NCI-H1105 treated with DMSO at 0.1 percent for 48 hours (cell line): ENCODE data around the gene PTPRM.
A peak's percentile ranks its signal among the peaks of the same experiment; 100 is the strongest.

Experiments used
- DNase-seq: peaks from one replicate; lab custom pipeline; 2025; lab: John Stamatoyannopoulos, UW

Gene PTPRM

DNA sequence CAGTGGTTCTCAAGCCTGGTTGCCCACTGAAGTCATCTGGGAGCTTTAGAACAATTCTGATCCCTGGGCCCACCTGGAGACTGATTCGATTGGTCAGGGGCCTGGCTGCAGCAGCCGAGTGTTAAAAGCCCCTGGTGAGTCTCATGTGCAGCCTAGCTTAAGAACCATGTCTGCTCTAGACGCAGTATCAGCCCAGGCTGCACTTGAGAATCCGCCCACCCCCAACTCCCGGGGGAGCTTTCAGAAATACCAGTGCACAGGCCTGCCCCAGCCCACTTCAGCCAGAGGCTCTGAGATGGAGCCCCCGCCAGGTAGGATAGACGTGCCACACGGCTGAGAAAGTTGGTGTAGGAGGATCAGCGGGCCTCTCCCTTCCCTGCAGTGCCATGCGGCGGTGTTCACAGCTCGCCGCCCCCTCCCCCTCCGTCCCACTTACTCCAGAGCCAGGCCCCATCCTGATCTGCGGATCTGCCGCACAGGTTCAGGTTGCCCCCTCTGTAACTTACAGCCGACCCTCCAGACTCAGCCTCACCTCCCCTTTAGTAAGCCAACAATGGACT is 833.2 kb downstream of the PTPRM start:
- no peak for DNase-seq

DNA sequence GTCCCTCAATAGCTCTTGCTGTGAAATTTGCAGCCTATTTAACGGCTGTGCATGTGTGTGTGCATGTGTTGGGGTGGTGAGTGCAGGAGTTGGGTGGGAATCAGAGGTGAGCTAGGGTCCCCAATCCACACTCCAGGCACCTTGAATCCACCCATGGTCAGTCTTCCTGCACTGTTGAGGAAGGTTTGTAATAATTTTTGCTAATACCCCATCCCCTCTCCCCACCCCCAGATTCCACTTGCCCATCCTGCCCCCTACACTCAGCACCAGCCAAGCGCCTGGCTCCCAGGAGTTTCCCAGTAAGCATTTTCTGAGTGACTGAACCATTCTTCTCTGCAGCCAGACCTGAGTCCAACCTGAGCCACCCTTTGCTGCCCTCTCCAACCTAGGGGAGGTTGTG is 833.7 kb downstream of the PTPRM start:
- DNase-seq: no peak

DNA sequence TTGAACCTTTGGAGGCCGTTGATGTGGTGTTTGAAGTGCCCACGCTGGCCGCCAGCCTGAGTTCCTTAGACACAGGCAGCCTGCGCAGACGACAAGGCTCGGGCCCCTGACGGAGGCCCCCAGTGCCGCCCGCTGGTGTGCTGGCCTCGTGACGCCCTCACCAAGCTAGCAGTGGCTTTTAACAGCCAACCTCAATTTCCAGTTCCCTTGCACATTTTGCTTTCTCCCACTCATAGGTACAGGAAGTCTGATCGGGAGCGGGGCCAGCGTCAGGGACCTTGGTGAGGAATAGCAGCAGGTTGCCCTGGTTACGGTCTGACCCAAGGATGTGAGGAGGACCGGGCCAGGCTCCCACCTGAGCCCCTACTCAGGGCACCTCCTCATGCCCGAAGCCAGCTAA is 834.5 kb downstream of the PTPRM start:
- no peak for DNase-seq

DNA sequence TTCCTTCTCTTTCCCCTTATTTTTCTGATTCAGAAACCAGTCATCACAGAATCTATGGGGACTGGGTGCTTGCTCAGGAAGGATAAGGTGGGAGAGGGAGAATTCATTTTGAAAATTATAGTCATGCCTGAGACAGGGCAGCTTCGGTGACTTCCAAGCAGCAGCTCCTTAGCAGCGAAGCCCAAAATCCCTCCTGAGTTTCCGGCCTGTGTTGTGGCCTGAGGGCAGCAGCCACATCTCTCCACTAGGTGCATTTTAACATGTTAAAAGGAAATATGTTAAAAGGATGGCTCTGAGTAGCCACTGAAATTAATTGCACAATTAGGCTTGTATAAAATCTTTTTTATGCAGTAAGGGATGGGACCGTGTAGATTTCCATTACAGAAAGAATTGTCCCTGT is 835.1 kb downstream of the PTPRM start:
- DNase-seq: no peak

DNA sequence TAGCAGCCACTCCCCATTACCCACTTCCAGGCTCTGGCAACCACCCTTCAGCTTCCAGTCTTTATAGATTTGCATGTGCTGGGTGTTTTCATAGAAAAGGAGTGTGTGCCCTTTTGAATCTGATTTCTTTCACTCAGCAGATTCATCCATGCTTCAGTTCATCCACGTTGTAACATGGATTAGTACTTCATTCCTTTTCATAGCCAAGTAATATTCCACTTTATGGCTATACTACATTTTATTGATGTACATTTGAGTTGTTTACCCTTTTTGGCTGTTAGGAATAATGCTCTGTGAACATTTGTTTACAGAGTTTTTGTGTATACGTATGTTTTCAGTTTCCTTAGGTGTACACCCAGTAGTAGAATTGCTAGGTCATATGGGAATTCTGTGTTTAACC is 836.6 kb downstream of the PTPRM start:
- DNase-seq: no peak

DNA sequence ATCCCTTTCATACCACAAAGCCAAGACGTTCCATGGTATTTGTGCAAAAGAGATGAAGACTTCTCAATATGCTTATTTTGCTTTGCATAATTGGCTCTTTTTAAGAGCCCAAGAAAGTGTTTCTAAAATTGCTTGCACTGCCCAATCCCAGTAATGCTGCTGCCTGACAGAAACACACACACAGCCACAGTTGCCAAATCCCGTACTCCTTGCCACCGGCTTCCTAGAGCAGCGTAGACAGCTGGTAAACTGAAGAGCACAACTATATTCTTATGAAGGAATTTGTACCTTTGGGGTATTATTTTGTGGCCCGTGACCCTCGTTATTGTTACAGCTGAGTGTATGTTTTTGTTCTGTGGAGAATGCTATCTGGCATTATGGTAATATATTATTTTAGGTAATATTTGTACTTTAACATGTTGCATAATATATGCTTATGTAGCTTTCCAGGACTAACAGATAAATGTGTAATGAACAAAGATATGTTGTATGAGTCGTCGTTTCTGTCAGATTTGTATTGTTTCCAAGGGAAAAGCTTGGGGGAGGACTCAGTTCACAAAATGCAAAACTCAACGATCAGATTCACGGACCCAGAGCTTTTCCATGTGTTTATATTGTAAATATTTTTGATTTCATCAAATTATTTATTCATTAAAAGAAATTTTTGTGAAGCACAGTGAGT is 839.2 kb downstream of the PTPRM start:
- no peak for DNase-seq

DNA sequence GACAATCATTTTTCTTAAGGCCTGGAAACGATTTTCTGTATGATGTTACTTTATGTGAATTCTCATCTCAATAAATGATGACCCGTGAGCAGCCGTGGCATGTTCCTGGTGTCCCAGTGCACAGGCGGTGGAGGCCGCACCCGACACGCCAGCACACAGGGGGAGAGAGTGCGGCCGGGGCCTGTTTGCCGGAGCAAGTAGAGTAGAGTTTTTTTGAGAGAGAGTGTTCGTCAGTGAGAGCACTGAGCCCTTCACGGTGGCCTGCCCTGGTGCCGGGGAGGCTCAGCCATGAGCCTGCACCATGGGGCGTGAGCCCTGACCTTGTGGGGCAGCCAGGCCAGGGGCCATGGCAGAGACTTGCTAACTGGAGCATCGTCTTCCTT is 839.7 kb downstream of the PTPRM start:
- no peak for DNase-seq

DNA sequence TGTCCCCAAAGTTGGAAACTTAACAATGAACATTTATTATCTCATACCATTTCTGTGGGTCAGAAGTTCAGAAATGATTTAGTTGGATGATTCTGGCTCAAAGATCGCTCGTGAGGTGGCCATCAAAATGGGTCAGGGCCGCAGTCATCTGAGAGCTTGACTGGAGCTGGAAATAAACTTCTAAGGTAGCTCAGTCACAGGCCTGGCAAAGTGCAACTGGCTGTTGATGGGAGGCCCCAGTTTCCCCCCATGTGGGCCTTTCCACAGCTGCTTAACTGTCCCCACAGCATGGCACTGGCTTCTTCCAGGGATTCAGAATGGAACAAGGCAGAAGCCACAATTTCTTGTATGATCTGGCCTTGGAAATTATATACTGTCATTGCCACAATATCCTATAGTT is 842.0 kb downstream of the PTPRM start:
- DNase-seq: no peak

DNA sequence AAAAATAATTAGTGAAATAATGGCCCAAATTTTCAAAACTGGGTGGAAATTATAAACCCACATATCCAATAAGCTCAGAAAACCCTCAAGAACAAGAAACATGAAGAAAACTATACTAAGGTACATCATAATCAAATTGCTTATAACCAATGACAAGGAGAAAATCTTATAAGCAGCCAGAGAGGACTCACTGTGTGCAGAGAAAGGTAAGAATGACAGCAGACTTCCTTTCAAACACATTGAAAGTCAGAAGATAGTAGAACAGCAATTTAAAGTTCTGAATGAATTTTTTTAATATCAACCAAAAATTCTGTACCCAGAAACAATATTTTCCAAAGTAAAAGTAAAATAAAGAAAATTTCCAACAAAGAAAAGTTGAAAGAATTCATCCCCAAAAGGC is 844.4 kb downstream of the PTPRM start:
- DNase-seq: peak; percentile 1

DNA sequence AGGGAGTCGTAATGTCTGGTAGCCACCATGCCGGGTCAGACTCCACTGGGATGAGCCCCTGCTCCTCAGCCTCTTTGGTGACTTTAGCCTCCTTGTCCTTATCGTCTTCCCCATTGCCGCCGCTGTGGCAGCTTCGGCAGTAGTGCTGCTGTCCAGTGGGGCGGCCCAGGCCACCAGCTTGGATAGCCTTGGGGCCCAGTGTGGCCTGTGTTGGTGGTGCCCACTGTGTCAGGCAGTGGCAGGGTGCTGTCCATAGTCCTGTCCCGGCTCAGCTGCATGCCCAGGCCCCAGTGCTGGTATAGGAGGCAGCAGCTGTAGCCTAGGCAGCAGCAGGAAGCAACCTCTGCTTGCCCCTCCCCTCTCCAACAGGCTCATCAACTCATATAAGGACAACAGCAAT is 845.0 kb downstream of the PTPRM start:
- no peak for DNase-seq

DNA sequence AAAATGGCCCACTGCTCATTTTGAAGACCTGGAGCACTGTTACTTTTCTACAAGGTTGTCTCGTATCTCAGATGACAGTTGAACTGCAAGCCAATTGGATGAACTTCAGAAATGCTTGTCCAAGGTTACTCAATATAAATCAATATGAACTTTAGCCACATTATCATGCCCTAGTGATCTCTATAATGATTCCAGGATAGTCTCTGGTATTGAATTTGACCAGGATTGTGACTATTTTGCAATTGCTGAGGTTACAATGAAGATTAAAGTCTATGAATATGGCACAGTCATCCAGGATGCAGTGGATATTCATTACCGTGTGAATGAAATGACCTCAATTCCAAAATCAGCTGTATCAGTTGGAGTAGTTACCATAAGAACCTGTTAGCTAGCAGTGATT is 846.1 kb downstream of the PTPRM start:
- DNase-seq: no peak

DNA sequence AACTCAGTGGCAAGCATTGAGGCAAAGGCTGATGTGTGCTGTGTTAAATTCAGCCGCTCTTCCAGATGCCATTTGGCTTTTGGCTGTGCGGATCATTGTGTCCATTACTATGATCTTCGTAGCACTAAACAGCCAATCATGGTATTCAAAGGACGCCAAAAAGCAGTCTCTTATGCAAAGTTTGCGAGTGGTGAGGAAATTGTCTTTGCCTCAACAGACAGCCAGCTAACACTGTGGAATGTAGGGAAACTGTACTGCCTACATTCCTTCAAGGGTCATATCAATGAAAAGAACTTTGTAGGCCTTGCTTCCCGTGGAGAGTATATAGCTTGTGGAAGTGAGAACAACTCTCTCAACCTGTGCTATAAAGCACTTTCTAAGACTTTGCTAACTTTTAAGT is 846.6 kb downstream of the PTPRM start:
- no peak for DNase-seq

DNA sequence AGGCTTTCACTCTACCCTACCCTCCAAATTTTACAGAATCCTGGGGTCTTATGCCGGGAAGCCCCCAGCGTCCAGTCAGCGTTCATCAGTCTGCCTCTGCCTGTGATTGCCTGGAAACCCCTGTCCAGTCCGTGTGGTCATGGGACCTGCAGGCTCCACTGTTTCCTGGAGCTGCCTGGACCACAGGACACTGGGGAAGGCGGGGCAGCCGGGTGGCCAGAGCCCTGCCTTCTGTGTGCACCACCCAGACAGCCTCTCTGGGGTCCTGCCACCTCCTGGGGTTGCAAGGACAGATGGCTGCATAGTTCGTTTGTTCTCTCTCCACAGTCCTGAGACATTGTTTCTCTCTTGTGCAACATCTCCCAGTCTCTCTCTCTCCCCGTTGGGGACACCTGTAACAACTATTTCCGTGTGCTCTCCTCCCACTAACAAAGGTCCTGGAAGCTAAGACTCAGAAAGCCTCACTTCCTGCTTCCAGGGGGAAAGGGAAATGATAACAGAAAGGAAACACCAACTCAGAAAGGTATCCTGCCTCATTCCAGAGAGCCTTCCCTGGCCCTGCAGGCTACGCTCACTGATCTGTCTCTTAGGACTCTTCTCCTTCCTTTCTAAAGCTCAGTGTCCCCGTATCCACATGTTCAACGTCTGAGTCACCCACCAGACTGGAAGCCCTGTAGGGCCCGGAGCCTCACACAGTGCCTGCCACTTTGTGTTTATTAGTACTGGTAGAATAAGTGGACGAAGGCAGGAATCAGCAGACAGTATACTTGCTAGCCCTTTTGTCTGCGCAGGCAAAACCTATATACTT is 849.3 kb downstream of the PTPRM start:
- no peak for DNase-seq

DNA sequence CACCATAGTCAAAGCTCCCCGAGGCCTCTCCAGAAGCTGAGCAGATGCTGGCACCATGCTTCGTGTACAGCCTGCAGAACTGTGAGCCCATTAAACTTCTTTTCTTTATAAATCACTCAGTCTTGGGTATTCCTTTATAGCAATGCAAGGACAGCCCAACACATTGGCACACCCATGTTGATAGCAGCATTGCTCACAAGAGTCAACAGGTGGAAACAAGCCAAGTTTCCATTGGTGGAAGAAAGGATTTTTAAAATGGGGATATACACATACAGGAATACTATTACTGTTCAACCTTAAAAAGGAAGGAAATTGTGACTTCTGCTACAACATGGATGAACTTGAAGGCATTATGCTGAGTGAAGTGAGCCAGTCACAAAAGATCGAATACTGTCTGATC is 855.3 kb downstream of the PTPRM start:
- no peak for DNase-seq

DNA sequence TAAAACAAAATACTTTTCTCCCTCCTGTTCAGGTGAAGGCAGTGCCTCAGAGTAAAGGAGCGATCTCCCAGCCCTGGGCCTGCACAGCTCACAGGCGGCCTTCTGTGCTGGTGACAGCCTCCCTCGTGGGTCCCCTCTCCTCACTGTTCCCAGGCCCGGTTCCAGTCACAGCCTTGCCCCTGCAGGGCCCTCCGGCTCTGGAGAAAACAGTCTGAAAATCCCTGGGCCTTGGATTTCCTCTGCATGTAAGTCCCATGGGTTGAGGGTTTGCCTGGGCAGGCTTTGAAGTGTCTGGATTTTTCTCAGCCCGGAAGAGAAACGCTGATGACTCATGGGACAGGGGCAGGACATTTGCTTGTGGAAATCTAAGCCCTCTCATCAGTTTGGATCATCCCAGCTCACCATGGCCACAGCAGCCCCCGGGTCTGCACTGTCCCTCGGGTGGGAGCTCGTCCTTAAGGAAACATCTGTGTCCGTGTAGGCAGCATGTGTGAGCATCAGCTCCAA is 856.0 kb downstream of the PTPRM start:
- DNase-seq: no peak

DNA sequence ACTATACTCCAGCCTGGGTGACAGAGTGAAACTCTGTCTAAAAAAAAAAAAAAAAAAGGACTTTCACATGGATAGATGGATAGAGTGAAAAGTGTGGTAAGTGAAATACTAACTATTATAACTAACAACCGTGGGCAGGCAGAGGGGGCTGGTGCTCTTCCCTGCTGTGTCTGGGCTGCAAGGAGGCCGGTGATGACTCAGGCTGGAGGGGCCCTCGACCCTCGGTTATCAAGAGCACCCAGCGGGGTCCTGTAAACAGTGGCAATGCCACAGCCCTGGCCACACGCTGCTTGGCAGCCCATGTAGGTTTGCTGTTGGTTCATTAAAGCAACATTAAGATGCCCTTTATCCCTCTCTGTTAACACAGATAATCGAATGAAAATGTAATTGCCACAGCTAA is 857.4 kb downstream of the PTPRM start:
- DNase-seq: no peak

DNA sequence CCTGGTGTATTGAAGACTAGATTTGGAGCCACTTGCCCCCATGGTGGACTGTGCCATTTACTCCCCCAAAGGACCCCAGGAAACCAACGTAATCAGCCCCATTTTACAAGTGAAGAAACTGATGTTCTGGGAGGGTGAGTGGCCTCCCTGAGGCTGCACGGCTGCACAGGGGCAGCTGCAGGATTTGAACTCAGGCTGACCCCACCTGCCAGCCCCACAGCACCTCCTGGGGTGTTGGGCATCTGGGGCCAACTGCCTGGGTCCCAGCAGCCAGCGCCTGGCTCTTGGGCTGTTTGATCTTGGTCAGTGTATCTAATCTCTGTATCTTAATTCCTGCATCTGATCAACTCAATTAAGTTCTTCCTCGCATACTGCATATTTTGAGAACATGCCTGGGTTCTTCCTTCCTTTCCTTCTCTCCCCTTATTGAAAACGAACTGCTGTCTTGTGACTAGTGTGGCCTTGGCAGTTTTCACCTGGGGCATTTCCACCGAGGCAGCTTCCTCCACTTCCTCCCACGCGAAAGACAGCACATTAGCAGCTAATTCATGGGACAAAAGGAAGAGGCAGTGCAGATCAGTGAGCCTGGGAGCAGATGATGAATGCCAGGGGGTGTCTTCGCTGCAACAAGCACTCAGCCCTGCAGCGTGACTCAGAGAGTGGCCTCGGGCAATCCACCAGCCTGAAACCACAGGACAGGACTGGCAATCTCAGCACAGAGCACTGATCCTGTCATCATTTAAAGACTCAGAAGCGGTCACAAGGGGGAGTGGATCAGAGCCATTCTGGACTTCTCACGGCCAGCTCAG is 858.0 kb downstream of the PTPRM start:
- no peak for DNase-seq

DNA sequence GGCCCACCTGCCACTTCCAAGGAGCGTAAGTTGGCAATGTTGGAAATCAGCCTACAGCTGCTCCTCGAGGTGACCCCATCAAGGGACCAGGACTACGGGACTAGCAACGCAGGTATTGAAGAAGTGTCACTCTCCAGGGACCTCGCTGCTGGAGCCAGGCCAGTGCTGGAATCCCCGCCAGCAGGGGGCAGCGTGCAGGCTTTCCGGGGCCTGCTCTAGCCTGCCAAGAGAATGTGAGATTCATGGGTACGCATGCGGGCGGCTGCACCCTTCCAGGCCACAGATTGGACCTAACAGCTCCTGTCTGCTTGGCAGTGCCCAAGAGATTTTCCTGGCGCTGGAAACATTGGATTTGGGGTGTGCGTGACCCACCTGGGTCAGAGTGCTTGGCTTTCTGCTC is 859.3 kb downstream of the PTPRM start:
- DNase-seq: no peak

DNA sequence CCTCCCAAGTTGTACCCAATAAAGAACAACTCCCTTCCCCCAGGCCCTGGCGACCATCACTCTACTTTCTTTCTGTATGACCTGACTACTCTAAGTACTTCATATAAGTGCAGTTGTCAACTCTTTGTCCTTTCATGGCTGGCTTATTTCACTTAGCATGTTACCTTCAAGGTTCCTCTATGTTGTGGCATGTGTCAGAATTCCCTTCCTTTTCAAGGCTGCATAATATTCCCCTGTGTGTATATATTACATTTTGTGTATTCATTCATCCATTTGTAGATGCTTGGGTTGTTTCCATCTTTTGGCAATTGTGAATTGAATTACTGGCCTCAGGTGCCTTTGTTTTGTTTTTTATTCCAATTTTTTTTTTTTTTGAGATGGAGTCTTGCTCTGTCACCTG is 860.2 kb downstream of the PTPRM start:
- DNase-seq: no peak

DNA sequence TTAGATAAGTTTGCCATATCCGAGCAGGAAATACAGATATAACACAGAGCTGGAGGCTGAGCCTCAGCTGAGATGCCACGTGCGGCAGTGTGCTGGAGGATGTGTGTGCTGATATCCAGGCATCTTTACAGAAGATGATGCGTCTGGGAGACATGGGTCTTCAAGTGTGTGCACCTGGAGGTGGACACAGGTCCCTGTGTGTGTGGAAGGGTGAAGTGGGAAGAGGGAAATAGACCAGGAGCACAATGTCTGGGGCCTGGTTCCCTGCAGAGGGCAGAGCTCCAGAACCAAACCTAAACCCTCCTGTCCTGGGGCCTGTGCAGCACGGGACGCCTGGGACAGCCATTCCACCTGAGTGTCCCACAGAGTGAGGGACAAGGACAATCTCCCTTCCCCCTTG is 861.8 kb downstream of the PTPRM start:
- no peak for DNase-seq

DNA sequence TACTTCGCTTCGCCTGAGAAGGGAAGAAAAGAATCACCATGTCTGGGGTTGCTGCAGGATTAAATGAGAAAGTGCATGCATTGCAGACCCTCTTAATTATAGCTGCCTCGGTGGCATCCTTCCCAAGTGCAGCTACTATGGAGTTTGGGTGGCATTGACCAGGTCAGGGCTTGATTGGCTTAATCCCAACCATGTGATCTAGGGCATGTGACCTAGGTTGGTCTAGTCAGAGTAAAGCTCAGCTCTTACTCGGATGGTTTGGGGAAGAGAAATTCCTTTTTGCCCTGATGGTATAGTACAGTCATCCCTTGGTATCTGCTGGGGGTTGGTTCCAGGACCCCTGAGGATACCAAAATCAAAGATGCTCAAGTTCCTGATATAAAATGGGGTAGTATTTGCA is 863.9 kb downstream of the PTPRM start:
- DNase-seq: no peak

DNA sequence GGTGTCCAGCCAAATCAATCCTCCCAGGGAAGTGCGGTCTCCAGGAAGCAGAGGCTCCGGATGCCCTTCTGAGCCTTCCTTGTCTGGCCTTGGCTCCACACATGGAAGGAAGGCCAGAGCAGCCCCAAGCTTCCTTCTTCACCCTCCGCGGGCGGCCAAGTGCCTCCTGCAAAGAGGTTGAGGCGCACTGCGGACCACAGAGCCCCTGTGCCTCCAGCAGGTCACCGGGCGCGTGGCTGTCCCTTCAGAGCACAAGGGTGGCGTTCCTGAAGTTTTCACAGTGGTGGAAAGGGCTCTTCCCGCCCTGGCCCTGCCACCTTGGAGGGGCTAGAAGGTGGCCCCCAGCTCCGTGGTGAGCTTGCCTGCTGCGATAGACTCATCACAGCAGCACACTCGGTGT is 866.2 kb downstream of the PTPRM start:
- DNase-seq: no peak

DNA sequence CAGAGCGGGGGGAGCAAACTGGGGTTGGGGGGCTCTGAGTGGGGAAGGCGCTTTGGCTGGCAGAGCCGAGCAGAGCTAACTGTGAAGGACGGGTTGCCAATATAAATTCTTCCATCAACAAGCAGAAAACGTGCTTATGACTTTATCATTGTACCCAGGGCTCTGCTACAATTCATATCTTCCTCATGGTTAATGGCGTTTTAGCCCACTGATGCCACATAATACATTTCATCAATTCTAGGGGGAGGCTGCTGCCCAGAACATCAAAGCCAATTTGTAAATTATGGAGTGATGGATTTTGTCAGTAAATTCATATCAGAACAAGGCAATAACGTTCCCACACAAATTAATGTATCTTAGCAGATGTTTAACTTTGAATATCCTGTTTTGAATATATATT is 866.7 kb downstream of the PTPRM start:
- no peak for DNase-seq
